ENCODE measurements around the gene SCIN. TPM values are rescaled to one million over a fixed set of nuclear protein-coding genes. Genes with fewer than 3 reads are reported as not detected.

Gene SCIN
- polyA plus RNA-seq, 1 donor from 2014 or later, result 0.53 TPM

- Histone ChIP-seq H2AFZ (ENCODE audit: low read depth, low read length) (no peak overlapping the region), H4K20me1 (ENCODE audit: insufficient read depth) (no peaks in the 10 kb centered on the region), H3F3A (ENCODE audit: insufficient read depth, low read length, poor library complexity, severe bottlenecking) (no peaks in the 10 kb centered on the region), H3K4me3 (ENCODE audit: low read length) (no peak overlapping the region), H3K9me2 (ENCODE audit: insufficient read depth, low read length) (no peaks in the 10 kb centered on the region), H3K79me2 (replicated peaks; ENCODE audit: insufficient read depth, low read length) (no peaks in the 10 kb centered on the region), H3K36me3 (ENCODE audit: insufficient read depth, low read length) (no peaks in the 10 kb centered on the region), H3K27me3 (ENCODE audit: insufficient read depth, low read depth, low read length) (no peaks in the 10 kb centered on the region), H3K9me3 (ENCODE audit: low read length) (no peaks in the 10 kb centered on the region), H3K9ac (ENCODE audit: low read length) (no peak overlapping the region), H3K27ac (ENCODE audit: low read length) (no peak overlapping the region), H3K4me2 (ENCODE audit: low read length) (no peak overlapping the region)
- TF ChIP-seq EZH2 (IDR thresholded peaks at IDR 0.05; ENCODE audit: borderline replicate concordance, insufficient read depth, low read length, poor library complexity, severe bottlenecking) (no peak), TAF1 (IDR thresholded peaks at IDR 0.05; ENCODE audit: low read depth) (no peak)
Observed at GRCh38 chr7:12540850-12541249, 29.7 kb upstream of the SCIN start.

GRCh38 chr7:12543586-12543985, 26.9 kb upstream of the SCIN start:
- H3K9me3 ChIP-seq (ENCODE audit: low read length), result no peaks in the 10 kb centered on the region
- no peak overlapping the region for H3K27ac ChIP-seq (ENCODE audit: low read length)
- H2AFZ ChIP-seq (ENCODE audit: low read depth, low read length), result no peak overlapping the region
- no peaks in the 10 kb centered on the region for H3K9me2 ChIP-seq (ENCODE audit: insufficient read depth, low read length)
- no peaks in the 10 kb centered on the region for H3F3A ChIP-seq (ENCODE audit: insufficient read depth, low read length, poor library complexity, severe bottlenecking)
- H3K4me2 ChIP-seq (ENCODE audit: low read length), result no peak overlapping the region
- TF ChIP-seq EZH2 (IDR thresholded peaks at IDR 0.05; ENCODE audit: borderline replicate concordance, insufficient read depth, low read length, poor library complexity, severe bottlenecking) (no peak), POLR2AphosphoS5 (IDR thresholded peaks at IDR 0.05) (no peak), REST (IDR thresholded peaks at IDR 0.05; ENCODE audit: borderline replicate concordance) (no peak), EP300 (conservative IDR thresholded peaks at IDR 0.05; ENCODE audit: poor library complexity, severe bottlenecking) (no peak), SMC3 (conservative IDR thresholded peaks at IDR 0.05; ENCODE audit: poor library complexity) (no peak), TAF1 (IDR thresholded peaks at IDR 0.05; ENCODE audit: low read depth) (no peak), RAD21 (conservative IDR thresholded peaks at IDR 0.05) (no peak), CTCF (IDR thresholded peaks at IDR 0.05; ENCODE audit: poor library complexity, severe bottlenecking) (no peak), MXI1 (conservative IDR thresholded peaks at IDR 0.05; ENCODE audit: poor library complexity, severe bottlenecking) (no peak)
- no peak overlapping the region for H3K9ac ChIP-seq (ENCODE audit: low read length)
- H3K4me3 ChIP-seq (ENCODE audit: low read length), result no peak overlapping the region
- H3K27me3 ChIP-seq (ENCODE audit: insufficient read depth, low read depth, low read length), result no peaks in the 10 kb centered on the region
- H3K36me3 ChIP-seq (ENCODE audit: insufficient read depth, low read length), result no peaks in the 10 kb centered on the region
- no peaks in the 10 kb centered on the region for H3K79me2 ChIP-seq (replicated peaks; ENCODE audit: insufficient read depth, low read length)
- H4K20me1 ChIP-seq (ENCODE audit: insufficient read depth), result no peaks in the 10 kb centered on the region

- H3K9me3 ChIP-seq (ENCODE audit: low read length), result no peaks in the 10 kb centered on the region
- H3K27ac ChIP-seq (ENCODE audit: low read length), result no peak overlapping the region
- H3K9me2 ChIP-seq (ENCODE audit: insufficient read depth, low read length), result no peaks in the 10 kb centered on the region
- no peak overlapping the region for H3K9ac ChIP-seq (ENCODE audit: low read length)
- H3K27me3 ChIP-seq (ENCODE audit: insufficient read depth, low read depth, low read length), result no peaks in the 10 kb centered on the region
- no peaks in the 10 kb centered on the region for H3F3A ChIP-seq (ENCODE audit: insufficient read depth, low read length, poor library complexity, severe bottlenecking)
- H3K36me3 ChIP-seq (ENCODE audit: insufficient read depth, low read length), result no peaks in the 10 kb centered on the region
- H3K4me2 ChIP-seq (ENCODE audit: low read length), result no peak overlapping the region
- no peak overlapping the region for H2AFZ ChIP-seq (ENCODE audit: low read depth, low read length)
- no peaks in the 10 kb centered on the region for H4K20me1 ChIP-seq (ENCODE audit: insufficient read depth)
- no peak overlapping the region for H3K4me3 ChIP-seq (ENCODE audit: low read length)
- TF ChIP-seq POLR2AphosphoS5 (IDR thresholded peaks at IDR 0.05), result no peak
- TF ChIP-seq CTCF (IDR thresholded peaks at IDR 0.05; ENCODE audit: poor library complexity, severe bottlenecking), result no peak
- no peak for TF ChIP-seq SMC3 (conservative IDR thresholded peaks at IDR 0.05; ENCODE audit: poor library complexity)
- TF ChIP-seq TAF1 (IDR thresholded peaks at IDR 0.05; ENCODE audit: low read depth), result no peak
- no peak for TF ChIP-seq REST (IDR thresholded peaks at IDR 0.05; ENCODE audit: borderline replicate concordance)
- TF ChIP-seq RAD21 (conservative IDR thresholded peaks at IDR 0.05), result no peak
- H3K79me2 ChIP-seq (replicated peaks; ENCODE audit: insufficient read depth, low read length), result no peaks in the 10 kb centered on the region
Observed at GRCh38 chr7:12549106-12549505, 21.4 kb upstream of the SCIN start.

Measured in neural cell (in vitro differentiated cells).